ENCODE results near the gene NDFIP2. TPM values are rescaled to one million over a fixed set of nuclear protein-coding genes. Genes with fewer than 3 reads are reported as not detected.

The NDFIP2 gene
- total RNA-seq, 4 donors from 2014 or later, result 9.0 to 12.8 (median 10.2) TPM

DNA sequence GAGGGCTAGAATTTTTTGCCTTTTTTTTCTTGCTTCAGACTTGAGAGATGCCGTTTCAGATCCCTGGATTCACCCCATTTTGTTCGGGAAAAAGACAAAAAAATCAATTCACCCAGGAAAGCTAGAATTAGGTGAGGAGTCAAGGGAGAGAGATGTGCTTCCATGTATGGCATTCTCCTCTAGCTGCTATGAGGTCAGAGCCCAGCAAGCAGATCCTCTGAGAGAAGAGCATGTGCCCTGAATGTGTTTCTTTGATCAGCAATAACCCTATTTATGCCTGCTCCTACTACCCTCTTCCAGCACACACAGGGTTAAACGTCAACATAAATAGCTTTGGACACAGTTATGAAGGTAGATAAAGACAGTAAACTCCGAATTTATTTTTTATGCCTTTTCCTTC lies 53.6 kb downstream of the NDFIP2 start:
- TF ChIP-seq POLR2AphosphoS5 (IDR thresholded peaks at IDR 0.05) (no peak), EP300 (IDR thresholded peaks at IDR 0.05) (no peak)
- TF ChIP-seq, protein P1, sequence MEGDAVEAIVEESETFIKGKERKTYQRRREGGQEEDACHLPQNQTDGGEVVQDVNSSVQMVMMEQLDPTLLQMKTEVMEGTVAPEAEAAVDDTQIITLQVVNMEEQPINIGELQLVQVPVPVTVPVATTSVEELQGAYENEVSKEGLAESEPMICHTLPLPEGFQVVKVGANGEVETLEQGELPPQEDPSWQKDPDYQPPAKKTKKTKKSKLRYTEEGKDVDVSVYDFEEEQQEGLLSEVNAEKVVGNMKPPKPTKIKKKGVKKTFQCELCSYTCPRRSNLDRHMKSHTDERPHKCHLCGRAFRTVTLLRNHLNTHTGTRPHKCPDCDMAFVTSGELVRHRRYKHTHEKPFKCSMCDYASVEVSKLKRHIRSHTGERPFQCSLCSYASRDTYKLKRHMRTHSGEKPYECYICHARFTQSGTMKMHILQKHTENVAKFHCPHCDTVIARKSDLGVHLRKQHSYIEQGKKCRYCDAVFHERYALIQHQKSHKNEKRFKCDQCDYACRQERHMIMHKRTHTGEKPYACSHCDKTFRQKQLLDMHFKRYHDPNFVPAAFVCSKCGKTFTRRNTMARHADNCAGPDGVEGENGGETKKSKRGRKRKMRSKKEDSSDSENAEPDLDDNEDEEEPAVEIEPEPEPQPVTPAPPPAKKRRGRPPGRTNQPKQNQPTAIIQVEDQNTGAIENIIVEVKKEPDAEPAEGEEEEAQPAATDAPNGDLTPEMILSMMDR (IDR thresholded peaks at IDR 0.05), result no peak
- H3K27me3 ChIP-seq, result no peaks in the 10 kb centered on the region
- no peak overlapping the region for H3K4me3 ChIP-seq
- 84% methylated on average over 4 of the region's 4 CpGs for WGBS
- no peaks in the 10 kb centered on the region for H3K9me3 ChIP-seq
- H3K27ac ChIP-seq (replicated peaks in 1 of 4), result no peak overlapping the region
- no peaks in the 10 kb centered on the region for H3K36me3 ChIP-seq
- DNase-seq (ENCODE audit: extremely low spot score), result no peak
- intact Hi-C loops (cut with DNase I), result loop anchor here (10.0 kb wide), 1 partner anchor 50 kb away; the partner anchor contains the start of gene NDFIP2
- H3K4me1 ChIP-seq, result peaks cover 0 to 5% (median 0%) of the 10 kb centered on the region in 4 donors

DNA sequence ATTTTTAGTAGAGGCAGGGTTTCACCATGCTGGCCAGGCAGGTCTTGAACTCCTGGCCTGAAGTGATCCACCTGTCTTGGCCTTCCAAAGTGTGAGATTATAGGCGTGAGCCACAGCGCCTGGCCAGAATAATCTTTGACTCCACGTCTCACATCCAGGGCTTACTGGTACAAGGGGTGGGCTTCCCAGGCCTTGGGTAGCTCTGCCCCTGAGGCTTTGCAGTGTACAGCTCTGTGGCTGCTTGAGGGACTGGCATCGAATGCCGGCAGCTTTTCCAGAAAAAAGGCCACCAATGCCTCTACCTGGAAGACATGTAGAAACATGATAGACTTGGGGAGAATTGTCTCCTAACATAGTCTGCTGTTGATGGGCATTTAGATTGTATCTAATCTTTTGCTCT lies 57.8 kb downstream of the NDFIP2 start:
- Histone ChIP-seq H3K36me3 (no peaks in the 10 kb centered on the region), H3K27me3 (no peaks in the 10 kb centered on the region), H3K4me1 (peaks cover 0 to 5% (median 1%) of the 10 kb centered on the region in 4 donors), H3K9me3 (no peaks in the 10 kb centered on the region), H3K4me3 (no peak overlapping the region), H3K27ac (replicated peaks in 1 of 4) (no peak overlapping the region)
- WGBS, result 100% methylated on average over 2 of the region's 5 CpGs
- no peak for DNase-seq (ENCODE audit: extremely low spot score)
- no peak for TF ChIP-seq POLR2A (IDR thresholded peaks at IDR 0.05; ENCODE audit: low read depth)
- TF ChIP-seq, protein P1 (IDR thresholded peaks at IDR 0.05), result no peak
- no peak for TF ChIP-seq POLR2AphosphoS5 (IDR thresholded peaks at IDR 0.05)
- no peak for TF ChIP-seq EP300 (IDR thresholded peaks at IDR 0.05)
- intact Hi-C loops (cut with DNase I), result loop anchor here (10.0 kb wide), 1 partner anchor 54 kb away; the partner anchor contains the start of gene NDFIP2

DNA sequence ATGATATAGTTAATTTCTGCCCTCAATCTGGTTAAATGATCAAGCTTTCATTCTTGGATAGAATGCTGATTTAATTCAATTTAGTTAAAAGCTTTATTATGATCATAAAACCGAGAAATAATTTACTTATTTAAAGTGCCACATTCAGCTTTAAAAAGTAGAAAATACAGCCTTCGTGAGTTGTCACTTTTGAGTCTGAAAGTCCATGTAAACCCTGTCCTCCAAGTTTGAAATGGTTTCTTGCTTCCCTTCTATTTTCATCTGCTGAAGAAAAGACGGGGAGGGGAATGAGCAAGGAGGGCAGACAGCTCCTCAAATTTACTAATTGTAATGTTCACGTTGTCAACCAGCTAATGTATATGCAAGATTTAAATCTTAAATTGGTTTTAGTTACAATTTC lies 59.5 kb downstream of the NDFIP2 start:
- TF ChIP-seq, protein P1 (IDR thresholded peaks at IDR 0.05), result no peak
- TF ChIP-seq EP300 (IDR thresholded peaks at IDR 0.05) (no peak), POLR2A (IDR thresholded peaks at IDR 0.05; ENCODE audit: low read depth) (no peak), POLR2AphosphoS5 (IDR thresholded peaks at IDR 0.05) (no peak)
- H3K4me1 ChIP-seq, result peaks cover 0 to 2% (median 0%) of the 10 kb centered on the region in 4 donors
- H3K36me3 ChIP-seq, result no peaks in the 10 kb centered on the region
- no peaks in the 10 kb centered on the region for H3K9me3 ChIP-seq
- no peak overlapping the region for H3K4me3 ChIP-seq
- no peak overlapping the region for H3K27ac ChIP-seq (replicated peaks in 1 of 4)
- no peak for DNase-seq (ENCODE audit: extremely low spot score)
- no peaks in the 10 kb centered on the region for H3K27me3 ChIP-seq
- intact Hi-C loops (cut with DNase I), result loop anchor here (2.0 kb wide), 1 partner anchor 116 kb away; no protein-coding TSS in a partner anchor
- 76% methylated on average over 4 of the region's 4 CpGs for WGBS

DNA sequence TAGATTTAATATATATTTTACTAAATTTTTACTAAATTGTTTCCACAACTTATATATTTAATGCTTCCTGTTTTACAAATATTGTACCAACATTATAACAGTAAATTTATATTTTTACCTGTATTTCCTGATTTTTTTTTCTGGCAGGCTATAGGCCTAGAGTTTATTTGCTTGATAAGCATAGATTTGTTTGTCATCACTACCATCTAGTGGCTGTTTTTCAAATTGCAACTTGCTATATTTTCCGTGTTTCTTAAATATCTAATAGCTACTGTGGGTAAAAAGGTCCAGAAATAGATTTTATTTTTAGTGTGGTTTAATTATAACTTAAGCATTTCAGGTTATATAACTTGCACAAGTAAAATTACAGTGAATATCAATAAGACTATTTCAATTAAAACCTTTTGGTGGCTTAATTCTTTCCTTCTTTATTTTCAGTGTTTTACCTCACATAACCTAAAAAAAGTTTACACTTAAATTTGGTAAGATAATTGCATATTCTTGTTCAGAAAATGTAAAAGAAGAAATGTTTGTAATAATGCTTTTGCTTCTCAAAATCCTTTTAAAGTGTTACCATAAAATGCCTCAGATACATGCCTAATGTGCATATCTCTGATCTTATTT lies 60.6 kb downstream of the NDFIP2 start:
- TF ChIP-seq, protein P1 (IDR thresholded peaks at IDR 0.05), result peak; percentile 85 to 90 (median 89)
- TF ChIP-seq POLR2A (IDR thresholded peaks at IDR 0.05; ENCODE audit: low read depth) (no peak), EP300 (IDR thresholded peaks at IDR 0.05) (no peak)

More for the DNA sequence above, 60.6 kb downstream of the NDFIP2 start:
- WGBS, result 5% methylated on average over 1 of the region's 1 CpG
- Histone ChIP-seq H3K27me3 (no peaks in the 10 kb centered on the region), H3K27ac (replicated peaks in 1 of 4) (no peak overlapping the region), H3K4me3 (no peak overlapping the region), H3K9me3 (no peaks in the 10 kb centered on the region), H3K36me3 (no peaks in the 10 kb centered on the region), H3K4me1 (peaks cover 0 to 2% (median 0%) of the 10 kb centered on the region in 4 donors)
- DNase-seq (ENCODE audit: extremely low spot score), result no peak
- intact Hi-C loops (cut with DNase I), result loop anchor here (2.0 kb wide), 1 partner anchor 117 kb away; no protein-coding TSS in a partner anchor

All from esophagus muscularis mucosa (tissue), 4 donors.